UCSD-AML1 (cell line): ENCODE results near the gene RPL21.
"Not testable (repeated sequence)": the region's sequence is repeated elsewhere in the genome, so short reads cannot be mapped to it uniquely, and the experiment has no call there.

Experiments used
- DNase-seq: peaks from one replicate; lab custom pipeline; 2025; ENCODE audit not compliant: unreplicated experiment; lab: John Stamatoyannopoulos, UW

RPL21 gene

DNA sequence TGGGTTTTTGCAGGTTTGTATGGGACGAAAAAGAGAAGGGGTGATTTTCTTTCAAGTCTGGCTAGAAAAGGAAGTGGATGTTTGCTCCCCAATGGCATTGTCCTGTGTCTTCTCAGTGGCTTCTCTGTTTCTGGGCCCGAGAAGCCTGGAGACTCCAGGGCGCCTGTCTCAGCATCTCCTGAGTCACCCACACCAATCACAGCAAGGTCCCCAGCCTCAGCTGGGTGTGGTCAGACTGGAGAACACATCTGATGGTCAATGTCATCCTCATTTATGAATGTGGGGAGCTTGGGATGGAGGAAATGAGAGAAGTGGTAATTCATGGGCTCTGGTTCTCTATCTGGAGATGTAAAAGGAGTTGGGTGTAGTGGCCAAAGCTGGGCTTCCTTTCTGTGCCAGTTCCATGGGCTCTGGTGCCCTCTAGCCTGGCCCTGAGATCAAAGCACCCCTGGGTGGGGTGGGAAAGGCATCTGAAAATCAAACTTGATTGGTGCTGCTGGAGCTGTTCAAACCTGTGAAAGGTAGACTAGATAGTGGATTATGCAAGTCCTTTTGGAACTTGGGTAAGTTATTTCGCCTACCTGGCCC, 32.6 kb downstream of the RPL21 start:
- DNase-seq = peak; percentile 47

DNA sequence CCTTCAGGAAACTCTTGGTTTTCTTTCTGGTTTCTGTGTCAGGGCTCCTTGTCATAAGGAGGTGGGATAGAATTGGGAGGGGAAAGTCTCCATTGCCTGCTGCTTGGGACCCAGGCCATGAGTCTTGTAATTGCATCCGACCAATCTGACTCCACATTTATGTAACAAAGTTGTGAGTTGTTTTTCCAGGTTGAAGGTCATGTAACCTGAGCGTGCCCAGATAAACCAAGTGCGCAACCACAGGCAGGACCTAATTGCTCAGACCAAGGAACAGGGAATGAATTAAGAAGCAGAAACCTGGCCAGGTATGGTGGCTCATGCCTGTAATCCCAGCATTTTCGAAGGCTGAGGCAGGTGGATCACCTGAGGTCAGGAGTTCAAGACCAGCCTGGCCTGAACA, 37.0 kb downstream of the RPL21 start:
- DNase-seq = no peak

DNA sequence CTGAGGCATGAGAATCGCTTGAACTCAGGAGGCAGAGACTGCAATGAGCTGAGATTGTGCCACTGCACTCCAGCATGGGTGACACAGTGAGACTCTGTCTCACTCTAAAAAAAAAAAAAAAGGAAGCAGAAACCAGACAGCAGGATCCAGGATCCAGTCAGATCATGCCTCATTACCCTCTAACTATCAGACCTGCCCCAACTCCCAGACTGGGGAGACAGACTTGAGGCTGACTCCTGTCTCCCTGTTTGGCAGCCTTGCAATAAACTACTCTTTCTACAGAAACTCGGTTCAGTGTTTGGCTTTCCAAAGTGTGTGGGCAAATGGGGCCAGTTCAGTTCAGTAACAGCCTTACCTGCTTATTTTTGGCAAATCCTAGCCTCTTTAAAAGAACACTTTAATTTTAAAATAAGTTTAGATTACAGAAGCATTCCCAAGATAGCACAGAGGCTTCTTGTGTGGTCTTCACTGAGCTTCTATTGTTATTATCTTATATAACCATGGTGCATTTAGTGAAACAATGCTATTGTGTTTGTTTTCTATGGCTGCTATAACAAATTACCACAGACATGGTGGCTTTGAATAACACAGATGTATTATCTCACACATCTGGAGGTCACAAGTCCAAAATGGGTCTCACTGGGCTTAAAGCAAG, 37.8 kb downstream of the RPL21 start:
- DNase-seq = no peak

DNA sequence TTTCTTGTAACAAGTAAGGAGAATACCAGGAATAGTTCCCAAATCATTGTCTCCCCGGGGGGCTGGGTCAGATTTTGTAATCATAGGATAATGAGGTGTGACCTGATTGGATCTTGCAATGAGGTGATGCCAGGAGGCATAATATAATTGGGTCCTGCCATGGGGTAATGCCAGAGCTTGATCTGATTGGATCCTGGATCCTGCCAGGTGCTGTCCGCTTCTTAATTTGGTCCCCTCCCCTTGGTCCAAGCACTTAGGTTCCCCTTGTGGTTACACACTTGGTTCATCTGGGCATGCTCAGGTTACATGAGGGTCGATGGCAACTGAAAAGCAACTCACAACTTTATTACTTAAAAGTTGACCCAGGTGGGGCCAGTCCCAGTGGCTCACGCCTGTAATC, 39.4 kb downstream of the RPL21 start:
- DNase-seq = no peak

DNA sequence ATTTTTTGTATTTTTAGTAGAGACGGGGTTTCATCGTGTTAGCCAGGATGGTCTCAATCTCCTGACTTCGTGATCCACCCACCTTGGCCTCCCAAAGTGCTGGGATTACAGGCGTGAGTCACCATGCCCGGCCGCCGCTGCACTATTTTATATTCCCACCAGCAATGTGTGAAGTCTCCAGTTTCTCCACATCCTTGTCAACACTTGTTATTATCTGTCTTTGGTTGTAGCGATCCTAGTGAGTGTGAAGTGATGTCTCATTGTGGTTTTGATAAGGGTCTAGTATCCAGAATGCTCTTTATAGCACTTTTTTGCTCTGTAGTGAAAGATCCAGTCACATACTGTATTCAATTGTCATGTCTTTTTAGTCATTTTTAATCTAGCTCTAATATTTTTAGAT, 40.6 kb downstream of the RPL21 start:
- not testable (repeated sequence) for DNase-seq

DNA sequence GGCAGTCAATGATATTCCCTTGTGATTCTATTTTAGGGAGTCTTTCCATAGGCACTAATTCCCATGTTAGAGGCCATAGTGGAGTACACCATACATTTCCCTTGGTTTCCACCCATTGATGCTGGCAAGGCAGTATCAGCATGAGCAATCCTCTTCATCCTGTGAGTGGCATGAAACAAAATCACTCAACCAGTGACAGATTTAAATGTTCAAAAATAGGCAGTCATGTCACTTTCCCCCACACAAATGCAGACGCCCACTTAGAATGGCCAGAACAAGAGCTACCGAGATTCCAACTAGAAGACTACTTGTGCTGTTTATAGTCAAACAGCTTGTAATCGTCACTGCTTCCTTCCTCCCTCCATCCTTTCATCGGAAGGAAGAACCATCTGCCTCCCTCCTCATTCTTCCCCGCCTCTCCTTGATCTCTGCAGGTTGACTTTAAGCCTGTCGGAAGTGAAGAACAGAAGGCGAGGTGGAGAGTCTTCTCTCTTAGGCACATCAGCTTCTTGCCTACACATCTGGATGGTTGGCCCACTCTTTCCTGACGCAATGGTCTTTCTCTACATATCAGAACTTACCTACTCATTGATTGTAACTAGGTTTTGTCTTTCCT, 41.8 kb downstream of the RPL21 start:
- no peak for DNase-seq

DNA sequence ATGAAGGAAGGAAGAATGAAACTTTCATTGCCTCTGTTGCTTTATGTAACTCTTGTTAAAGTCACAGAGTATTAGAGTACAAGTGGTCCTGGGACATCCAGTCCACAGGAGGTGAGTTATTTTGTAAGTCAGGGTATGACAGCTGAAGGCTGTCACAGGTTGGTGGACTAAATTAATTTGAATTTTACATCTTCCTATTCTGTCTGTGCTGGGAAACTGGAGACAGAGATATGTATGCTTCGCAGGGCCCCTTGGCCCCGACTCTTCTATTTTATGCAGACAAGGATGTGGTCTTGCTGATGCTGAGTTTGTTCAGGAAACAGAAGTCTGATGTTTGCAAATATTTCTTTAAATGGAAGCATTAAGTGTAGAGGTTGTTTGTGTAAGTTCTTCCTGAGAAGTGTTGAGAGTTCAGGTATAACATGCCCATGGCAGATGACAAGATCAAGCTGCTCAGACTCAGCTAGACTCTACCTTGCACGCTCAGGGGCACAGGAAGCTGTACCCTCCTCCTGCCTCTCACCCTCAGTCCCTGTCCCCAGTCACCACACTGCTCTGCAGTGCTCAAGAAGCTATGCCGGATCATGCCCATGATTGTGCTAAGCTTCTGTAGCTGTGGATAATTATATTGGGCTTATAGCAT, 42.6 kb downstream of the RPL21 start:
- no peak for DNase-seq

DNA sequence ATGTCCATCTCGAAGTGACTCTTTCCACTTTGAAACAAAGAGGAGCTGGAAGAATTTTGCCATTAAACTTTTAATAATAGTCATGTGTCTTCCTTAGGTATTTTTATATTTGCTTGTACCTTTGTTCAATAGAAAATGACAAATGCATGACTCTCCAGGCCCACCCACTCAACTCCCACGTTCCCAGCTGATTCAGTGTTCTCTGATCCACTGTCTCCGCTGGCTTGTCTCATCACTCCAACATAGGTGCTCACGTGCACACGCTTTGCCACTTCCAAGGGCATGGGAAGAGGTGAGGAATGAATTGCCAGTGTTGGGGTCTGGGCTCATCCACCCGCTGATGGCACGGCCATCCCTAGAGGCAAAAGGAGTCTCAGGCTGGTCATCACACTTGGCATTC, 43.7 kb downstream of the RPL21 start:
- DNase-seq = no peak

DNA sequence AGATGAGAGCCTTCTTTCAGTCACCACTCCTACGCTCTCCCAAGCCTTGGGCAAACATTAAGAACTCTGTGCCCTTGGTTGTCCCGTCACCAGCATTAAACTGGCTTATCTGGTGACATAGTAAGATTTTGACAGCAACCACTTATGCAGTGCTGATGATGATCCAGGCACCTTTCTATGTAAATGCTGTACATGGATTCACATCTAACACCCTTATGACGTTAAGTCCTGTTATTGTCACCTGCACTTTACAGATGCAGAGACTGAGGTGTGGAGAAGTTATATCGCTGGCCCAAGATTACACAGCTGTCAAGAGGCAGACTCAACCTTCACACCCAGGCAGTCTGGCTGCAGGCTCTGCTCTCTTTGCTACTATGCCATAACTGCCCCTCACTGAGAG, 44.3 kb downstream of the RPL21 start:
- no peak for DNase-seq

DNA sequence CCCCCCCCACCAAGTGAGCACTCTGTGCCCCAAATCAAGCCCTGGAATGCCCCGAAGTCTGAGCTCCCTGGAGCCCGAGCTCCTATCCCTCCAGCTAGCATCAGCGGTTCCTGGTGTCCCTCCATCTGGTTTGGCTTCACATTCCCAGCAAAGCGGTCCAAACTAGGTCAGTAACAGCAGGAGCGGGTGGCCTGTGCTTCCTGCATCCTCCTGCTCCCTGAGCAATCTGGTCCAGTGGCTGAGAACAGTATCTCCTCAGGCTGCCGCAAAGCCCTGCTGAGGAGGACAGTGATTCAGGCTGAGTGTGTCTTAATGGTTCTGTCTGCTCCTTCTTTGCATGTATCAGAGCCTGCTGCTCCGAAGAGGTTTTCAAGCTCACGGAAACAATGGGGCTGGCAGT, 45.1 kb downstream of the RPL21 start:
- DNase-seq = no peak

DNA sequence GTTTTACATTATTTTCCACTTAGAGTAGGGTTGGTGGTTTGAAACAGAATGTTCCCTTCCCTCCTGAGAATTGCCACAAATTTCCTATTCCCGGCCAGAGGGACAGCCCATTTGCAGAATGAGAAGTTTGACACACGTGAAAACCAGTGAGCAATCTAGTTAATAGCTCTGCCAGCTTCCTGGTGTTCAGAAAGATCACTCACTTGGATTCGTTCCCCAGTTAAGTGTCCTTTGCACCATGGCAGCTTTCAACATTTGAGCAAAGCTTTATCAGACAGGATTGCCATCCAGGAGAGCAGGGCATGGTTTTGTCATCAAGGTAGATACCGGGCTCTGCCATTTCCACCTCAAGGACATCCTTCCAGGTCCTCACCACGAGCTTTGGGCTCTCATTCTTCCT, 47.5 kb downstream of the RPL21 start:
- no peak for DNase-seq

DNA sequence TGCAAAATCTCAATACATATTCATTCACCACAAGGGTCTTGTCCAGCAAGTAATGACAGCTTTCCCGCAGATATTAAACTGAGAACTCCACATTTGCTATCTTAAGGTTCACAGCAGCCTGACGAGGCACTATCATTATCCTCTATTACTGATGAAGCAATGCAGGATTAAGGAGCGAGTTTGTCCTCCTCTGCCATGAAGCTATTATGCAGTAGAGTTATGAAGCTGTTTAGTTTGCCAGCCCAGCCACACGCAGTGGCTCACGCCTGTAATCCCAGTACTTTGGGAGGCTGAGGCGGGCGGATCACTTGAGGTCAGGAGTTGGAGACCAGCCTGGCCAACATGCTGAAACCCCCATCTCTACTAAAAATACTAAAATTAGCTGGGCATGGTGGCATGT, 49.0 kb downstream of the RPL21 start:
- not testable (repeated sequence) for DNase-seq

DNA sequence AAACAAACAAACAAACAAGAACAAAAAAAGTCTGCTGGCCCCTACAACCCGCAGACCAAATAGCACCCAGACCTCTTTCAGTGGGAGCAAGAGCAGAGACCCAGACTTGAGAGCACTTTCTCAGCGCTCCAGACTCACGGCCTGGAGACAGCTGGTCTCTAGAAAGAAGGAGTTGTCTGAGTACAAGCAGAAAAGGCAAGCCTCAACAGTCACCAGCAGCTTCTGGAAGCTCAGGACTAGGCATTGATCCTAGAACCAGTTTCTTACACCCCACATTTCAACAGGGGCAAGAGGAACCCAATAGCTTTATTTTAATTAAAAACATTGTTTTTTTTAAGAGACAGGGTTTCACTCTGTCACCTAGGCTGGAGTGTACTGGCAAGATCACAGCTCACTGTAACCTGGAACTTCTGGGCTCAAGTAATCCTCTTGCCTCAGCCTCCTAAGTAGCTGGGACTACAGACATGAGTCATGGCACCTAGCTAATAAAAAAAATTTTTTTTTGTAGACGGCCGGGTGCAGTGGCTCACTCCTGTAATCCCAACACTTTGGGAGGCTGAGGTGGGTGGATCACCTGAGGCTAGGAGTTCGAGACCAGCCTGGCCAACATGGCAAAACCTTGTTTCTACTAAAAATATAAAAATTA, 49.7 kb downstream of the RPL21 start:
- DNase-seq = no peak

DNA sequence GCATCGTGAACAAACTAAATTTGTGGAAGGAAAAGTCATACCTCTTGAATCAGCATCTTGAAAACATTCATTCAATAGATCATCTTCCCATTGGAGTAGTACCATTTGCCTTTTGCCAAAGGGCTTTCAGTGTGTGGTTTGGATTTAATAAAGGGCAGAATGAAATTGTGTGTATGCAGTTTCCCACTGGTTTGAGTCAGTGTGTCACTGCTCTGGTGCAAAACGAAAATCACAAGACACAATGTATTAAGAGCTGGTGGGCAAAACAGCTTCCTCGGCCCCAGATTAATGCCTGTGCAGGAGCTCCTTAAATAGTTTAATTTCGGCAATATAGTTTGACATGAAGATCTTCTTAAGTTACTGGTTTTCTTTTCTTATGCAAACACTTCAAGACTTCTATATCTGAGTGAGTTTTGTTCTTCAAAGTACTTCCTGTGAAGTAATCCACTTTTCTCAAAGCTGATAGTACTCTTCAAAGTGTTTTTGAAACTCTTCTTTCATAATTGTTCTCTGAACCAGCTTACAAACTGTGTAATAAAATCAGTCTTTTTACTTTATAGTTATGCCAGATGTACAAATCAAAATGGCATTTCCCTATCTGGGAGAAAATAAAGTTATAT, 51.4 kb downstream of the RPL21 start:
- DNase-seq = no peak

DNA sequence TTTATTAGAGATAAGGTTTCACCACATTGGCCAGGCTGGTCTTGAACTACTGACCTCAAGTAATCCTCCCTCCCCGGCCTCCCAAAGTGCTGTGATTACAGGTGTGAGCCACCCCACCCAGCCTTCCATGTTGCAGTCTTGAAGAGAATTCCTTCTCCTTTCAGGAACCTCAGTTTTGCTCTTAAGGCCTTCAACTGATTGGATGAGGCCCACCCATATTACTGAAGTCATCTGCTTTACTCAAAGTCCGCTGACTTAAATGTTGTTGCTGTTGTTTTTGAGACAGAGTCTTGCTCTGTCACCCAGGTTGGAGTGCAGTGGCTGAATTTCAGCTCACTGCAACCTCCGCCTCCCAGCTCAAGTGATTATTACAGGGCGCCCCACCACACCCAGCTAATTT, 52.7 kb downstream of the RPL21 start:
- DNase-seq = no peak

DNA sequence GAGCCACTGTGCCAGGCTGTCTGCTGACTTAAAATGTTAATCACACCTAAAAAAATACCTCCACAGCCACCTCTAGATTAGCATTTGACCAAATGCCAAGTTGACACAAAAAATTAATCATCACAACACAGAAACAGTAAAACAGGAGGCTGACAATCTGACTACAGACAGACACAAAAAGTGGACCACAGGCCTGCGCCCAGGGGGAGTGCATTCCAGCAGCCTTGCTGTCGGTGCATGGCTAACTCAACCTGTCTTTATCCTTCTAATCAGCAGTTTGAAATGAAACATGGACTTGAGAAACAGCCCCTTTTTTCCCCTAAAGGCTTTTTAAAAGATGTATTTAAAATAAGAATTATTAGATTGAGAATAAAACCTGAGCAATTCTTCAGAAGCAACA, 53.3 kb downstream of the RPL21 start:
- no peak for DNase-seq
